ENCODE data around the gene CCDC70.
"Not testable (repeated sequence)": the region's sequence is repeated elsewhere in the genome, so short reads cannot be mapped to it uniquely, and the experiment has no call there.

Gene CCDC70

GRCh38 chr13:51909265-51909664 is 47.5 kb downstream of the CCDC70 start:
- not testable (repeated sequence) for DNase-seq (ENCODE audit: low spot score)

GRCh38 chr13:51910508-51910907 is 48.7 kb downstream of the CCDC70 start:
- DNase-seq (ENCODE audit: low spot score), result no peak

GRCh38 chr13:51912091-51912490 is 50.3 kb downstream of the CCDC70 start:
- DNase-seq (ENCODE audit: low spot score), result no peak

DNA sequence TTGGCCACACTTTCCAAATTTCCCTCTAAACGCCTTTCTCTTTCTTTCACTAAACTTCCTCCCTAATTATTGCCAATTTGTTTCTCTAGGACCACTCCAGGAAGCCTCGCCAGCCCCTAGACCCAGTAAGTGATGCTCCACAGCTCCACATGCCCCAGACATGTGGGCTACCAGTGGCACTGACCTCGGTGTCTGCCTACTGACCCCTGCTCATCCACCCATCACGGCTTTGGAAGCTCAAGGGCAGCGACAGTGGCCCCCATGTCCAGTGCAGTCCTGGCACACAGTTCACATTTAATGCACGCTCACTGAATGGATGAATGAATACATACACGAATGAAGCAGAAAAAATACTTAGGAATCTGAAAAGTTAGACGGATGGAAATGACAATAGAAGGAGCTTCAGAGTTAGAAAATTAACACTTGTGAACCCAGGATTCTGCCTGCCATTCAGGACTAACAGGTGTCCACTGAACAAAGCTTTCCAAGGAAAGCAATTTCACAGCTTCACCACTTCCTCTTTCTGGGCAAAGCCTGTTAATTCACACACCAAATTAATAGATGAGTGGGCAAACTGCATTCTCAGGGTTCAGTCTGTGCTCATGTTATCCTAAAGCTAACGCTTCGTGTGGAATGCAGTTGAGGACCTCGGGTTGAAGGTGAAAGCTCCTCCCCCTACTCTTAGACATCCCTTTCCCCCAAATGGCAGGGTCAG is 50.9 kb downstream of the CCDC70 start:
- DNase-seq (ENCODE audit: low spot score), result no peak

DNA sequence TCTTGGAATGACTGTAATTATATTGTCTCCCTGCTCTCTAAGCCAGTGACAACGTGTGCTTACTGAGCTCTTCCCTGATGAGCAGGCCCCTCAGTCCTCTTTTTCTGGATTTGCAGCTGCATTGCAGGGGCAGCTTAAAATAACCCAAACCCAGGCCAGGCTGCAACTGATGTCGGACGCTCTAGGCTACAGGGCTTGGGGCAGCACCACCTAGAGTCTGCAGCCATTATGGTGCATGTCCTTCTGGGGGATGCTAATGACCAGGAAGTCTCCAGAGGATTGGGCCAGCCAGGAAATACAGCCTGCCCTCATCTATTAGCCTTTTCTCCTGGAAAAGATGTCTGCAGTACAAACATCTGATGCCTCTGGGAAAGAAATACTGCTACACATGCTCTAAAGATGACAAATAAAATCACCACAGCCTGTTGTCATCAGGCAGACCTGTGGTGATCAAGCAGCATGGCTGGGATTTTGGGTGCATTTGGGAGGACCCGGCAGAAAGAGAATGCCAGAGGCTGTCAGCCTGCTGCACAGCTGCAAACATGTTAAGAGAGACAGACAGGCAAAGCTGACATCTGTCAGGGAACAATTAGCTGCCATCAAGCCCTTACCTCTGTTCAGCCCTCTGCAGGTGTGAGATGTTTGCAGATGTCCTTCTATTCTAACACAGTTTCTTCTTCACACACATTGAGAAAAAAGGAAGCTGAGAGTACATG is 51.8 kb downstream of the CCDC70 start:
- no peak for DNase-seq (ENCODE audit: low spot score)

DNA sequence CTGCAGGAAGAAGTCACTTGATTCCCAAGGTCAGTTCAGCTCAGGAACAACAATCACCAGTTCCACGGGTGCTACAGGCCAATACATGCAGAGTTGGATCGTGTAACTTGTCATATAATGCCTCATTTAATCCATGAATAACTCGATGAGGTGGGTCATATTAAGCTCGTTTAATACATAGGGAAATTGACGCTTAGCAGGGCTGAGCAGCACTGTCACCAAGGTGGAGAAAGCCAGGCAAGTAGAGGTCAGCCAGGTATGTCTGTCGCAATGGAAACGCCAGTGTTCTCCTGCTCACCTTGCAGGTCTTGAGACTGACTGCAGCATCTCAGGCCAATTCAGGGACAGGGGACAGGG is 52.3 kb downstream of the CCDC70 start:
- no peak for DNase-seq (ENCODE audit: low spot score)

Data from CD4-positive, alpha-beta T cell treated with Interleukin-6 at 100 ng/mL for 8 hours (primary cell).